T1000 (cell line): ENCODE results near the gene KLHL34.

ENCODE experiments used
- DNase-seq: peaks from one replicate; lab custom pipeline; 2025; ENCODE audit warnings: mixed read lengths; lab: John Stamatoyannopoulos, UW

KLHL34 gene

GRCh38 chrX:21656587-21657317, 1.4 kb downstream of the KLHL34 start:
- DNase-seq: no peak

DNA sequence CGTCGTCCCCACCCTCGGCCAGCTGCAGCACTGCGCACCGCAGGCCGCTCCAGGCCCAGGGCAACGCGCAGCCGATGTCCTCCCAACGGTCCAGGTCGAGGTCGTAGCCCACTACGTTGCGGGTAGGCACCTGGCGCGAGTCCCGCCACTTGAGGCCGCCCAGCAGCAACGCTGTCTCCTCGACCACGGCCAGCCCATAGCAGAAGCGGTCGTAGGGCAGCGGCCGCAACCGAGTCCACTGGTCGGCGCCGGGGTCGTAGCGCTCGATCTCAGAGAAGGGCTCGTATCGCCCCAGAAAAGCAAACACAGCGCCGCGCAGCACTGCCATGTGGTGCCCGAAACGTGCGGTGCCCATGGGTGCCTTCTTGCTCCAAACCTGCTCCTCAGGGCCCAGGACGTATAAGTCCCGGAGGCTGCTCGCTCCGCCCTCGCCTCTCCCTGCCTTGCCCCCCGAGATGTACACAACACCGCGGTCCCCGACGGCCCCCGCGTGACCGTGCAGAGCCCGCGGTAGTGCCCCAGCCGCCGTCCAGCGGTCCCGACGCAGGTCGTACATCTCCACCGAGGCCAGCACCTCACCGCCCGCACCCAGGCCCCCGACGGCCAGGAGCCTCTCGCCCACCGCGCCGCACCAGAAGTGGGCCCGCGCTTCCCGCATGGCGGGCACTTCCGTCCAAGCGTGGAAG, 2.1 kb downstream of the KLHL34 start:
- DNase-seq: no peak

DNA sequence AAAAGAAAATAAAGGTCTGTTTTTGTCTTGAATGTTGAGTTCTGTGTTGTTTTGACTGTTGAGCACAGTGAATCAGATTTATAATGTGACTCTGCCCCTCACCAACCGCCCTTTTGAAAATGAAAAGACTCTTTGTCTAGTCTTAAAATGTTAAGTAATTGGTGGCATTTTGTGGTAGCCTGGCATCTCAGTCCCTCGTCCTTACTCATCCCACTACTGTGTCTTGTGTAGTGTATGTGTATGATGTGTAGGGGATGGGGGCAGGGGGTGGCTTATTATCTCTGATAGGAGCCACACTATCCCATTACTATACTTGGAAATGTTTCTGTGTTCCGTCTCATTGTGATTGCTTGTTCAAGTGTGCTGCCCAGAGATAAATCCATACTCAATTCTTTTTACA, 12.2 kb downstream of the KLHL34 start:
- DNase-seq: no peak

DNA sequence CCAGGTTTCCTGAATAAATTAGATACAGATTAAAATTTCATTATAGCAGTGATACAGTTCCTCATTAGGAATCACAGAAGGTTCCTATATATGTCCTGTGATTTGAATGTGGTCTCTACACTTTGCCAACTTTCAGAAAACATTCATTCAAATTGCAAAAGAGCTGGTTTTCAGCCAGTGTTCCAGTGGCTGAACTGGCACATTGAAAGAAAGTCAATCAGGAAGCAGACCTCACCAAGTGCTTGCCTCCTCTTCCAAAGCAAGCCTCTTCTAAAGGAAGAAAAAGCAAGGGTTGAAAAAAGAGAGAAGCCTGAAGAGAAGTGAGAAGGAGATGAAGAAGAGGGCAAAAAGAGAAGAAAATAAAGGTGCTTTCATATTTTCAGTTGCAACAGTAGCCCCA, 12.7 kb downstream of the KLHL34 start:
- no peak for DNase-seq

DNA sequence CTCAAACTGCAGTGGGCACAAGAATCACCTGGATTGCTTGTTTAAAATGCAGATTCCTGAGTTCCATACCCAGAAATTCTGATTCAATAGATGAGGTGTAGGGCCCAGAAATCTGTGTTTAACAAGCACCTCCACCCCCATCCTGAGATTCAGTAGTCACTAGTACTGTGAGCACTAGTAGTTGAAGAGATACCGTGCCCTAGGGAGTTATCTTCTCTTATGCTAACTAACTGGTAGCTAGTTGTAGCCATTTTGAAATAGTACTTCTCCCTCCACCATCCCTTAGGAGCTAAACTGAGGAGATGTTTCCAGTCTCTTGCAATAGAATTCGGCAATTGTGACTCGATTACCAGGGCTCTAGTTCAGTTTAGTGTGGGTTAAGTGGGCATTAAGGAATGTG, 18.4 kb downstream of the KLHL34 start:
- DNase-seq: no peak

- no peak for DNase-seq
Measured at GRCh38 chrX:21638311-21638710, 19.8 kb downstream of the KLHL34 start.

DNA sequence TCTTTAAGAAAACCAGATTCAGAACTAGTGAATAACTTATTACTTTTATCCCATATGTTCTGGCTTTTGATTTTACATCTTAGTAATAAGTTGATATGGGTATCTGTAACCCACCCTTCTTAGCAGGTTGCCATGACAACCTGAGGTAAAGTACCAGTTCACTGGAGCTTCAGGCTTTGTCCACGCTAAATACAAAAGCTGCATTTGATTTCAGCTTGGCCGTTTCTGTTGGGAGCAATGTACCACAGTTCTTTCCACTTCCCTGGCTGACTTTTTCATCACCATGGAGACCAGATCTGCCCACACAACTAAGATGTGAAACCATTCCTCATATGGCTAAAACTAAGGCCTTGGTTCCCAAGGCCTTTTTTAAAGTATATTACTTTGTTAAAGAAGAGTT, 26.1 kb downstream of the KLHL34 start:
- no peak for DNase-seq

DNA sequence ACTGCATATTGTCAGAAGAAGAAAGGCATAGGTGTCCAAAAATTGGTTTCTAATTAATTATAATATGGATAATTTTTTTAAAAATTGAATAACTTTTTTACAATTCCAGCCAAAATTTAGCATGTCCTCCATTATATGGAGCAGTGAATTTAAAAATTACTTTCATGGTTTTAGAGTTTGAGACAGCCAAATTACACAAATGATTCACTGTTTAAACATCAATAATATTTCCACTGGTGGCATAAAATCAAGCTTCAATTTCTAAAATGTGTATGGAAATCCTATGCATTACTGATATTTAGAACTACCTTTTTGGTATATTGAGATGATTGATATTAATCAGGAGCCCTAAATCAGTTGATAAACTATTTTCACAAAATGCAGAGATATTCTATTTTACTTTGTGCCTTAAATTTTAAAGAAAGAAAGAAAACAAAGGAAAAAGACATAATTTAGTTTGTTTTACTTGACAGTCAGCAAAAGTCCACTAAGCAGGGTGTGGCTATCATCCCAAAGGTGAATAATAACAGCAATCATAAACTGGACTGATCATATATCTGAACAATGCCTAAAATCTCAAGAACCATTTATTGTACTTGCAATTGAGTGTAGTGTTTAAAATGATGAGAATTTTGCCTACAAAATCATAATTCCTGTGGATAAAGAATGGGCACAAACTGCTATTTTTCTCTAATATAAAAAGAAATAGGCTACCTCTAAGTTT, 34.2 kb downstream of the KLHL34 start:
- no peak for DNase-seq

GRCh38 chrX:21620234-21620633, 37.9 kb downstream of the KLHL34 start:
- no peak for DNase-seq

DNA sequence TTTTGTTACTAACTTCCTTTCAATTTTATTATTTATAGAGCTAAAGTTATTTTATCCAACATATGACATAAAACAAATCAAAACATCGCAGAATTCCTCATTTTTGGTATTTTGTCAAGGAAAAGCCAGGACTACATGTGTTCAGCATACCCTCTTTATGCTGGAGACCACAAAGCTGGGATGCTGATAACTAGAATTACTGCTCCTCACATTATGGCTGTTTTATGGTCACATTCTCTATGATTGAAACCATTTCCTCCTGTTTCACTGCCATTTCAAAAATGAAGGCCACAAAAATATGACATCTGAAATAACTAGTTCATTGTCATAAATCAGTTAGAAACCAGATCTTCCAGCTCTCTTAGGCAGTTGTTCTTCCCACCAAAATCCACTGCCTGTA, 41.7 kb downstream of the KLHL34 start:
- DNase-seq: no peak

- DNase-seq: no peak
Measured at GRCh38 chrX:21612154-21612553, 46.0 kb downstream of the KLHL34 start.

DNA sequence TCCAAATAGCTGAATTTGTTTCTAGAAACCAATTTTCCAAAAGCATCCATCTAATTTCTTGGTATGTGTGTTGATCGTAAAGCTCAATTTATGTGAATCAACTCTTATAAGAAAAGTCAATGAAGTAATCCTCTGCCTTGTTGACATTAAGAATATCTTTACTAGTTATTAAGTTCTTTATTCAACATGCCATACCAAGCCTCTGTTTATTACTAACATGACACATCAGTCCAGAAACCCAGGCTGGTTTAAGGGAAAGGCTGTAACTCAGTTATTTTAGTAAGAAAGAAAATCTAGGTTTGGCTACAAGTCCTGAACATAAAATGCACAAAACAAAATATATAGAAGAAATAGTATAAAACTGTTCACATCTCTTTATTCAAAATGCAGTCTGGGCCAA, 48.0 kb downstream of the KLHL34 start:
- no peak for DNase-seq

GRCh38 chrX:21606002-21606401, 52.1 kb downstream of the KLHL34 start:
- no peak for DNase-seq
